HG03575 (cell line): Measurements from ENCODE around the gene UNC5A.

Experiments used
- ATAC-seq: cut with Tn5 transposase; IDR thresholded peaks from one replicate; pipeline ENCODE4 v1.9.1; 2021; ENCODE audit not compliant: unreplicated experiment, insufficient number of reproducible peaks, low FRiP score; ENCODE audit errors: extremely low read depth

UNC5A gene

DNA sequence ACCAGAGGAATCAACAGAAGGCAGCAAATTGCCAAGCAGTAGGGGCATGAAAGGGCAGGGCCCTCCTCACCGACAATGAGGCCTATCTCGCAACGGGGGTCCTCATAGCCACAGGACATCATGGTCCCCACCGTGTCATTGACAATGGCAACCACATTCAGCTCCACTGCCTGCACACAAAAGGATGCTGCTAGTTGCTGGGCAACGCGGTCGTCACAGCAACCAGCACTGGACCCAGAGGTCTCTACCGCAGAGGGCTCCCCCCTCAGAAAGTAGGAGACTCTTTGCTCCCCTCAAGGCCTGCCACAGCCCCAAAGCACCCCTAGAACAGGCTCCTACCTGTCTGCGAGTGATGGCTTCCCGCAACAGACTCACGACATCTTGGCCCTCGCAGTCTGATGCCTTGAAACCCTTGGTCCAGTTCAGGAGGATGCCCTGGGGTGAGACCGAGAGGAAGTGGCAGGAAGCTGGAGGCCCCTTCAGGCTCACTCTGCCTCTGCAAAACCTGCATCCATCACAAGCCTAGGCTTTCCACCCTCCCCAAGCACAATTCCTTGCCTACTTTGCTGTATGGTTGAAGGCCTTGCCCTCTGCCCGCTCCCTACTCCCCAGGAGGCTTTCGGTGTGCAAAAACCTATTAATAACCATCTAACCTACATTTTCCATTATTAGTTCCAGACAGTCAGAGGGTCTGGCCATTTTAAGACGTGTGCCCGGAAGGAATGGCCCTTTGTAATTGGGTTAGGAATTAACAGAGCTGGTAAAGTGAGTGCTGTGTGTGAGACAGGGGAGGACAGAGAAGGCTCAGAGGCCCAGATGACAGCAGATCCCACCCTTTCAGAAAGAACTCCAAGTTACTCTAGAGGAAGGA lies 73.6 kb downstream of the UNC5A start:
- ATAC-seq, result no peak

DNA sequence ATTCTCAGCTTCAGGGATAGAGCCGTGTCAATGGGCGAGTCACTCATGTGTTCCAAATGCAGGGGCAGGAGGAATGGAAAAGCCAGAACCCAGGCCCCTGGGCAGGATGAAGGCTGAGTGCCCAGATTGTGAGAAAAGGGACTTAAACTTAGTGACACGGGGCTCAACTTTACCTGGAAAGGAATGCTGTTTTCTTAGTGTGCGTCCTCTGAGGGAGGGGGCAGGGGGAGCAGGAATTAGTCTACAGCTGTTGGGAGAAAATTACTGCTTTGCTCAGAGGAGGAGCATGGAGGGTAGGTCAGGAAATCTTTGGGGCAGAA lies 74.2 kb downstream of the UNC5A start:
- no peak for ATAC-seq

DNA sequence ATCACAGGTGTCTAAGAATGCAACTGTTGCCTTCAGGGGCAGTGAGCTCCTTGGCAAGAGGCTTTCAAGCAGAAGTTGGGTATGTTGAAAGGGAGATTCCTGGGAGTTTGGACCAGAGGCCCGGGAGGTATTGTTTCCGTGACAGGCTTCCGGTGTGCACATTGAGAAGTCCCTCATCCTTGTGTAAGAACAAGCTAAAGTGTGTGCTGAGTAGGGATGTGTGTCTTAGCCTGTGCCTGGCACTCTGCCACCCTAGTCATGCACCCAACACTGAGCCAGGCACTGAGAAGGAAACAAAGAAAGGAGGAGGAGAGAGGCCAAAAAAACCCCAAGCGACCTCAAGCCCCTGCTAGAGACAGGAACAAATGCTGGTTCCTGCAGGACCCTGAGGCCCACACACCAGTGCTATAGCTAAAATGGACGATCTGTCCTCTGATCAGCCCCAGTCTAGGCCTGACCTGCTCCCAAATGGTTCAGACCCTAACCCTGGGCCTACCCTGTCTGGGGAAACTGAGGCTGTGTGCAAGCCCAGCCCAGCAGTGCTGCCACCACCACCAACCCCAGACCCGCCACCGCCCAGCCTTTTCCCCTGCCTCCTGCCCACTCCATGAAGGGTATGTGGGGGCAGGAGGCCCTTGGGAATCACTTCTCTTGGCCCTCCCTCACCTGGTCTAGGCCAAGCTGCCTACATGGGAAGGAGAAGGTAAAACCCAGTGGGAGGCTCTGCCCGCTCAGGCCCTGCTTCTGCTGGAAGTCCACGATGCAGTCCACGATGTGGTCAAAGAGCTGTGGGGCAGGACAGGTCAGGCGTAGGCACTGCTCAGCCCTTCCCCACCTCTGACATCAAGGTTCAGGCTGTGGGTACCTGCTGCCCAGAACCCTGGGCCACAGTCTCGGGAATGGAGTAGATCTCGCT lies 76.2 kb downstream of the UNC5A start:
- ATAC-seq, result no peak

DNA sequence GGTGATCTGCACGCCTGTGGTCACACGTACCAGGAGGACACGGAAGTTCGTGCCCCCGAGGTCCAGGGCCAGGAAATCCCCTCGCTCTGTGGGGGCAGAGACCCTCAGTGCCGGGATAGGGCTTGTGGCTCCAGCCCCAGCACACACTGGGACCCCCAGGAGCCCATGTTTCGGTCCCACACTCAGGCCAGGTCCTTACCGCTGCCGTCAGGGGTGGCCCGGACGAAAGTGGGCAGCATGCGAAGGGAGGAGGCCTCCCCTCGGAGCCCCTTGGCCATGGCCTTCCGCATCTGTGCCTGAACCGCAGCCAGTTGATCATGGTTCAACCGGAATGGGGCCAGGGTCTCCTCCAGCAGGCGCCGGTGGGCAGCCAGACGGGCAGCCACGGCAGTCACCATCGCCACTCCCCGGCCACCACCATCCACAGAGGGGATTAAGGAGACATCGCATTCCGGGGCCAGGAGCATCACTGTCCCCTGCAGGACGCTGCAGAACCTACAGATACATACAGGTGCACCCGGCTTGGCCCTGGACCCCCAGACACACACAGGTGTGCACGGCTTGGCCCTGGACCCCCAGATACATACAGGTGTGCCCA lies 77.0 kb downstream of the UNC5A start:
- no peak for ATAC-seq

DNA sequence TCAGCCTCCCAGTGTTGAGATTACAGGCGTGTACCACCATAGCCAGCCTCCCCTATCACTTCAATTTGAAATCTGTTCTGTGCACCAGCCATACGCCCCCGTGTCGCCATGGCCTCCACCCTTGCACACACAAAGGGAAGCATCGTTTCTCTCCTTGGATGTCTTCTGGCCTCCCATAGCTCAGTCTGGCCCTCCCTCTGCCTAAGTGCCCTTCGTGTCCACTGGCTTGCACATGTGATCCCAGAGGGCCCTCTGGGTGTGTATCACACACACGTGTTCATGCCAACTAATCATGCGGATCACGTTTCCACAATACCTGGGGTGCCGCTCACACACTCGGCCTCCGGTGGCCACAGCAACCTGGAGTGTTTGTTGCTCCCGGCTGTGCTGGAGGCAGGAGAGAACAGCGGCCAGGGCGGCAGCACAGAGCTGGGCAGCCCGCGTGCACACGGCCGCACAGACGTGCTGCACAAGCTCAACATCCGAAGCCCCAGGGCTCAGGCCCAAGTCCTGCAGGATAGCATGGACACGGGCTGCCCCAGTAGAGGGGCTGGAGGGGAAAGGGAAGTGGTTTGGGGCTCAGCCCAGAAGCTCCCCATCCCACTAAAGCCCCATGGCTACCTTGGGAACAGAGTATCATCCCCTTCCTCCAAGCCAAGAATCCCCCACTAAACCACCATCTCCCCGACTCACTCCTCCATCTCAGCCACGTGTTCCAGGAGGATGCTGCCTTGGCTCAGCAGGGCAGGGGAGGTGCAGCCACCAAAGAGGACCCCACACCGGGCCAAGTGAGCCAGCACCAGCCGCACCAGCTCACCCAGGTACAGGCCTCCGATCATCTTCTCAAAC lies 77.9 kb downstream of the UNC5A start:
- ATAC-seq, result no peak

DNA sequence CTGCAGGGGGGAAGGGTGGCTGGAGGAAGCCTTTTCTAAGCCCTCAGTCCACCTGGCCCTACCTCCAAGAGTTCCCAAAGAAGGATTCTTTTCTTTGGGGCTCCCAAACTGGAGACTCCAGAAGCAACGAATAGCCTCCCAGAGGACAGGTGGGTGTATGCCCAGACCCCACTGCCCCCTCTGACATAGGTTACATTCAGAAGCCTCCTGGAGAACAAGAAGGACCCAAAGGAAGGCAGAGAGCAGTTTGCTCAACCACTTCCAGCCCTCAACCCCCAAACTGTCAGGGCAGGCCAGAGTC lies 78.5 kb downstream of the UNC5A start:
- ATAC-seq, result no peak

DNA sequence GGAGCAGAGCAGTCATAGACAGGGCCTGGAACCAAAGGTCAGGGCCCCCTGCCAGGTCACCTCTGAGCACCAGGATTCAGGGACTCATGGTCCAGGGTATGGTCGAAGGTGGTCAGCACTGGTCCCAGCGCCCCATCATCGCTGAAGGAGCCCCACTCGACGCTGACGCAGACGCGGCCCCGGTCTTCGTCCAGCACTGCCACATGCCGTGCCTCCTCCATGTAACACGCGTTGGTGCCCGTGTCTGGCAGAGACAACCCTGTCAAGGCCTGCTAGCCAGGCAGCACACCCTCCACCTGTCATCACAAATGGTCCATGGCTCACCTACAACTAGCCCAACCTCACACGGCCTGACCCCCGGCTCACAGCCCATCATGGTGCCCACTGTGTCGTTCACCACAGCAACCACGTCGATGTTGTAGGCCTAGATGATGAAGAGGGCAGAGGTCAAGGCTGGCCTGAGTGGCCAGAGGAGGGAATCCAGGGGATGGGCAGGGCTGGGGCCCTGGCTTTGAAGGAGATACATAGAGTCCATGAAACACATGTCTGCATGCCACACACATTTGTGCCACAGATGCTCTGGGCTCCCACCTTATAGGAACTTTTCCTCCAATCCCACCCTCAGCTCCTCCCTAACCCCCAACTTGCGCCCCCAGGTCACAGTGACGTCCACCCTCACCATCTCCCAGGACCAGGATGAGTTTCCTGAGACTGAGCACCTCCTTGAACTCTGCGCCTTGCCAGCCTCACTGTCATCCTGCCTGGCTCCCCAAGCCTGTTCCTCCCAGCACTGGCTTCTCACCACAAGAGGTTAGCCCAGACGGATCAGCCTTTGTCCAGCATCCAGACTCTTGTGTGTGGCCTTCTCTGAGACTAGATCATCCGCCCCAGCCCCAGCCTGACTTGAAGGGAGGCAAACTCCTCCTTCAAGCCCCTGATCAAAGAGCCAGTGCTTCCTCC lies 79.2 kb downstream of the UNC5A start:
- no peak for ATAC-seq

DNA sequence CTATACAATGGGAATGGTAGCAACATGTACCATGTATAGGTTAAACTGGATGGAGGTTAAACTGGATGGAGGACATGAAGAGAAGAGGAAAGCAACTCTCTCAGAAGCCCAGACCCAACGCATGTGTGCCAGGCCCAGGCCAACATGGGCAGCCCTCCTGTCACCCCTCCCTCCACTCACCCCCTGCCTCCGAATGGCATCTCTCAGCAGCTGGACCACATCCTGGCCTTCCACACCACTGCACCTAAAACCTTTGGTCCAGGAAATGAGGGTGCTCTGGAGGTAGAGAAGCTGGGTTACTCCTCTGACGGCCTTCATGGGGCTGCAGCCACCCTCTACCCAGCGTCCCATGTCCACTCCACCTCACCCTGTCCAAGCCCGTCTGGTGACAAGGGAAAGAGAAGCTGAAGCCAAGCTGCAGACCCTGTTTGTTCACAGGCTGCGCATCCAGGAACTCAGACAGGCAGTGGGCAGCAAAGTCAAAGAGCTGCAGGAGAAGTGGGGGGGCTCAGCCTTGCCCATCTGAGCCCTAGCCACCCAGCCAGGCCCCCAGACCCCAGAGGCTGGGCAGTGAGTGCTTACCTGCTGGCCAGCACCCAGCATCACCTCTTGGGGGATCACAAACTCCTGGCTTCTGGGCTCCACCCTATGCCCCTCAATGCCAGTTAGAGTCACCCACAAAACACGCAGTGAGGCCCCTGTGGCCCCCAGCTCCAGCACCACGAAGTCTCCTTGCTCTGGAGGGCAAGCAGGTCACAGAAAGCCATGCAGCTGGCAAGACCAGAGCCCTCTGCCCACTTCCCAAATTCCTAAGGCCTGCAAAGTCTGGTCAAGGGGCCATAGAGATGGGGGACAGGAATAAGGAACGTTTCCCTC lies 80.3 kb downstream of the UNC5A start:
- ATAC-seq, result no peak

DNA sequence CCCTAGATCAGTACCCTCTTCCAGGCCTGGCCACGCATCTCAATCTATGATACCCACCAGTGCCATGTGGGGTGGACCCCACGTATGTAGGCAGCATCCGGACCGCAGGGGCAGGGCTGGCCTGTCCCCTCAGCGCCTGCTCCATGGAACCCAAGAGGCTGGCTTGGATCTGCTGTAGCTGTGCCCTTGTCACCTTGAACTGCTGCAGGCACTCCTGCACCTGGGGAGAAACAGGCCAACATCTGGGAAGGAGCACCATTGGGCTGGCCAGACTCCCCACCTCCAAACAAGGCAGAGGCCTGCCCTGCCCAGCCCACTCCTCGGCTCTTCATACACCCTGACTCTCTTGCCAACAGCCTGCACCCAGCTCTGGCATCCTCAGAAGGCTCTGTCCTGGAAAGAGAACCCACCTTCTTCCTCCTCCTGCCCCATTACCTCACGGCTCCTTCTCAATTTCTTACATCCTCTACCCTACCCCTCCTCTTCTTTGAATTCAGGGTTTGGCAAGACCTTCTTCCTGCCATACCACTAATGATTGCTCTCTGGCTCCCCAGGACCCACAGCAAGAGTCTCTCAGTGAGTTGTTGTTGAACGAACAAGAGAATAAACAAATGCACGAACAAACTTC lies 81.1 kb downstream of the UNC5A start:
- no peak for ATAC-seq

DNA sequence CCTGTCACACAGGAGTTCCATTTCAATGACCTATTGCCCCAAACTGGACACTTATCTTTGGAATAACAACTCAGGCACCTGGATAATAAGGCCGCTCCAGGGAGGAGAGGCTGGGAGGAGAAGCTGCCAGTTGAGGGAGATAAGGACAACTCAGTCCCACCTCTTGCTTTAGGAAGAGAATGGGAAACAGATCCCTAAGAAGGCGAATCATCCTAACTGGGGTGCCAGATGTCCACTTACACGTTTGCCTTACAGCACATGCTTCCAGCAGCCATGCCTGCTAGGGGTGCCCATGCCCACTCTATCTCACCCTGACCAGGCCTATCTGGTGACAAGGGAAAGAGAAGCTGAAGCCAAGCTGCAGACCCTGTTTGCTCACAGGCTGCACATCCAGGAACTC lies 82.3 kb downstream of the UNC5A start:
- no peak for ATAC-seq

DNA sequence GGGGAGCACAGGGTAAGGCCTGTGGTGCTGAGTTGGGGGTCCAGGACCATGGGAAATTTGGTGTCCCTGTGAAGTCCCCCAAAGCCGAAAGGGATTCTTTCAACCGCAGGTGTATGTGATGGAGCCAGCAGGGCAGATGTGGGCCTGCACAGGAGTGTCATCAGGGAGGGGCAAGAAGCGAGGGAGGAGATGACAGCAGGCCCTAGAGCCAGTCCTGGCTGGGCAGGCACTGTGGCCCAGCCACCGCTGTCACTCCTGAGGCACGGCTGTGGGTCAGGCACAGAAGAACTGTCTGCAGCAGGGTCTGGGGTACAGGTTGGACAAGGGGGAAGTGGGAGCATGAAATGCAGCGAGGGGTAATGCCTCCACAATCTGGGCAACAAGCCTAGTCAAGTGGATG lies 83.9 kb downstream of the UNC5A start:
- no peak for ATAC-seq

DNA sequence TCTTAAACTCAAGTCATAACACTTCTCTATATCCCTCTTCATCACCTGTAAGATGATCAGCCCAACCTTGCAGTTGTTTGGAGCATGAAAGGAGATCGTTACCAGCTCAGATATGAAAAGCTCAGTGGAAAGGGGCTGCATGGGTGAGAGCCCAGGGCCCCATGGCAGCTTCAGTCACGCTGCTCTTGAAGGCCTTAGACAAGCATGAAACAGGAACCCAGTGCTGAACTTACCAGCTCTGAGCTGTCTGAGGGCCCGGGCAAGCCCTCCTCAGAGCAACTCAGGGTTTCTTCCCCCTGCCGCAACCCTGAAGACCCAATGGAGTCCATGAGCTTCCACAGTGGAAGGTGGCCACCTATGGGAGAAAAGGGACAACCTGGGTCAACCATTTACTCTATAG lies 85.5 kb downstream of the UNC5A start:
- ATAC-seq, result no peak

DNA sequence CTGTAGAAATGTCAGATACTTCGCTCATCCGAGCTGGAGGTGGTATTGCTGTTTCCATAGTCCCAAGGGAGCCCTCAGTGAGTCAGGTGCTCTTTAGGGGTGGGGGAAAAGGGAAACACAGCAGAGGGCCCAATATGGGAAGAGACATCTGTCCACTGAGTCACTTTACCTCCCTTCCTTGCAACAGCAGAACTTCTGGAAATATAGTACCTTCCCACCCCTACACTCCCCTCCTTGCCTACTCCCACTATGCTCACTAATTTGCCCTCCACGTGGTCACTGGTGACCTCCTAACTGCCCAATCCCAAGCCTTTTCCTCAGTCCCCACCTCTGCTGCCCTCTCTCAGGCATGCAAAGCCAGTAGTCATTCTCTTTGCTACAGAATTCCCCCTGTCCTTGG lies 86.9 kb downstream of the UNC5A start:
- no peak for ATAC-seq

DNA sequence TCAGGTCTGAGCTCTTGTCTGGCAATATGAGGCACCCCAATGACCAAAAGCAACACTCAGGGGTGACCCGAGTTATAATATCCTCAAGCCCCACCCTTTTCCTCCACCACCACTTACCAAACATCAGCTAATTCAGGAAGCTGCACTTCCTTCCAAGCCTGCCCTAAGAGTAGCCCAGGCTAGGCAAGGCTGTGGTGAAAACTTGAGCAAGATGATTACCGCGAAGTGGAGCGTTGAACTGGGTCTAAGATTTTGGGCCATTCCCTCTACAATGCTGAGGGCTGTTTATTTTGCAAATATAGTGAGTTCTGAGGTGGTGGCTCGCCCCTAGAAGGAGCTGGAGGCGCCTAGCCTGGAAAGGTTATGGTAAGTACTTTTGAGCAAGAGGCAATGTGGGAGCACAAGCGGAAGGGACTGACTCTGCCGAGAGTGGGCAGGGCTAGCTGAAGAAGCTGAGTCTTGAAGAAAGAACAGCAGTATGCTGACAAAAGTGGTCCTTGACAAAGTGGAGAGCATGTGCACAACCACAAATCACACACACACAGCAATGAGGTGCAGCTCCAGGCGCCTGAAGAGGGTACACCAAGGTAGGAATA lies 89.0 kb downstream of the UNC5A start, which contains the start of gene HK3:
Gene HK3 (minus strand): TSS at position 51 of the 596 bp plus-strand sequence. CDS start 3,187 bp downstream, outside the sequence.
- ATAC-seq, result no peak

DNA sequence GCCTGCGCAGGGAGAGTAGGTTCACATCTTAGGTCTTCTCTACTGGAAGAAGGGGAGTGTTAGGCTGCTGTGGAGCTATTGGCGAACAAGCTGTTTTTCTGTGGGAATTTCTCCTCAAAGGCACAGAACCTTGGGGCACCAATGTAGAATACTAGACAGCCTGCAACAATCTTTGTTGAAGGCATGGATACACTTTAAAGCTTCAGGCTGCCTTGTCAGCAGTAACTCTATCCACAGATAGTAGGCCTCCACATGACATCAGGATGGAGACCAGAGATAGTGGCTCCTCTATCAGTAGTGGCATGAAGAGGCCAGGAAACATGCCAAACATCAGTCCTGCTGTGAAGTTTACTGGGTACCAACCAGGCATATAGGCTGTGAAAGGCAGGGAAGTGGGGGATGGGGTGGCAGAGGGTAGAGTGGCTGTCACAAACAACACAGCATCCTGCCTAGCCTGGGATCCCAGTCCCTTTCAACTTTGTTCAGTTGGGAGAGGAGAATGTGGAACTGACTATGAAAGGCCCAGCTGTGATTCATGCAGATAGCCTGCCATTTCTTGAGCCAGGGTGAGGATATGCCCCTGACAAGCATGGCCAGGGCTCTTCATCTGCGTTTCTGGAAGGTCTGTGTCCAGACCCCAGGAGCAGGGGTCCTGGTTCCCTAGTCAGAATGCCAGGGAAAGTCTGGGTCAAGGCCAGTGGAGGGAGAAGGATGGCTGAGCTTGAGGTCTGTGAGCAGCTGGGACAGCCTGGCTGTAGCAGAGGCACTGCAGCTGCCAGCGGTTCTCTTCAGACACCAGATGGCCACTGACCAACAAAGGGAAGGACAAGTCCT lies 89.8 kb downstream of the UNC5A start:
- no peak for ATAC-seq
